GM19238 (cell line): ENCODE data around the gene NEGR1.

ENCODE experiments used
- DNase-seq: peaks from one replicate; pipeline ENCODE4 v3.0.0; 2011; ENCODE audit warnings: low spot score; ENCODE audit not compliant: insufficient read length

Gene NEGR1

GRCh38 chr1:72235062-72235461 lies 47.3 kb downstream of the NEGR1 start:
- DNase-seq: no peak

GRCh38 chr1:72230746-72231145 lies 51.6 kb downstream of the NEGR1 start:
- DNase-seq: no peak

GRCh38 chr1:72229893-72230292 lies 52.4 kb downstream of the NEGR1 start:
- DNase-seq: no peak

- DNase-seq: no peak
Observed at GRCh38 chr1:72227667-72228066, 54.7 kb downstream of the NEGR1 start.

- no peak for DNase-seq
Observed at GRCh38 chr1:72224506-72224905, 57.8 kb downstream of the NEGR1 start.

- DNase-seq: no peak
Observed at GRCh38 chr1:72221811-72222210, 60.5 kb downstream of the NEGR1 start.

- DNase-seq: no peak
Observed at GRCh38 chr1:72218141-72218739, 64.1 kb downstream of the NEGR1 start.

- no peak for DNase-seq
Observed at GRCh38 chr1:72207059-72207458, 75.3 kb downstream of the NEGR1 start.

- no peak for DNase-seq
Observed at GRCh38 chr1:72202761-72203160, 79.6 kb downstream of the NEGR1 start.

GRCh38 chr1:72197786-72198185 lies 84.6 kb downstream of the NEGR1 start:
- DNase-seq: no peak

- DNase-seq: no peak
Observed at GRCh38 chr1:72186733-72187307, 95.5 kb downstream of the NEGR1 start.

GRCh38 chr1:72184099-72184701 lies 98.1 kb downstream of the NEGR1 start:
- DNase-seq: no peak

GRCh38 chr1:72182859-72183258 lies 99.5 kb downstream of the NEGR1 start:
- DNase-seq: no peak

- no peak for DNase-seq
Observed at GRCh38 chr1:72178266-72178665, 104.1 kb downstream of the NEGR1 start.

- DNase-seq: no peak
Observed at GRCh38 chr1:72177711-72178110, 104.6 kb downstream of the NEGR1 start.

GRCh38 chr1:72170246-72170645 lies 112.1 kb downstream of the NEGR1 start:
- DNase-seq: no peak

- no peak for DNase-seq
Observed at GRCh38 chr1:72166426-72166825, 115.9 kb downstream of the NEGR1 start.

- DNase-seq: no peak
Observed at GRCh38 chr1:72150508-72150907, 131.8 kb downstream of the NEGR1 start.

GRCh38 chr1:72141875-72142274 lies 140.5 kb downstream of the NEGR1 start:
- no peak for DNase-seq

GRCh38 chr1:72140222-72140621 lies 142.1 kb downstream of the NEGR1 start:
- DNase-seq: no peak

- DNase-seq: no peak
Observed at GRCh38 chr1:72137656-72138055, 144.7 kb downstream of the NEGR1 start.

- no peak for DNase-seq
Observed at GRCh38 chr1:72129869-72130268, 152.5 kb downstream of the NEGR1 start.
